ENCODE data around the gene VGLL1. TPM values are rescaled to one million over a fixed set of nuclear protein-coding genes. Genes with fewer than 3 reads are reported as not detected.

Gene VGLL1, protein sequence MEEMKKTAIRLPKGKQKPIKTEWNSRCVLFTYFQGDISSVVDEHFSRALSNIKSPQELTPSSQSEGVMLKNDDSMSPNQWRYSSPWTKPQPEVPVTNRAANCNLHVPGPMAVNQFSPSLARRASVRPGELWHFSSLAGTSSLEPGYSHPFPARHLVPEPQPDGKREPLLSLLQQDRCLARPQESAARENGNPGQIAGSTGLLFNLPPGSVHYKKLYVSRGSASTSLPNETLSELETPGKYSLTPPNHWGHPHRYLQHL
- not detected in 2 replicates for total RNA-seq (ENCODE audit: low replicate concordance)

DNA sequence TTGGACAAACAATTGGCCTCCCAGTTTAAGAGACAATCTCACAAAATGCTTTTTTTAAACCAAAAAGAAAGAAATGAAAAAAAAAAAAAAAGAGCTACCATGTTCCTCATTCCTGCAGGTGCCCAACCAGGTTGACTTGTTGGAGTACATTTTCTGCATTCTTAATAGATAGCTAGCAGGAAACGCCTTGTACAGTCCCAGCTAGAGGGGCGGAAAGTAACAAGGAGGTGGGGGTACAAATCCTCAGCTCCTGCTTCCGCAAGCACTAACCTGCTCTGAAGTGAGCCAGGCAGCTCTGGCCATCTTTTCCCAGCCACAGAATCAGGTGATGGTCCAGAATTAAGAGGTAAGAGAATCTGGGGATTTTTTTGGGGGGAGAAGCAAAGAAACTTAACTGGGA is at the start of gene VGLL1:
Gene VGLL1 (plus strand): TSS at position 265 of the 400 bp plus-strand sequence. CDS start 3,806 bp downstream, outside the sequence.
- no peak within 1 kb of the TSS for H3K4me3 ChIP-seq (ENCODE audit: low read depth, low read length)
- DNase-seq (ENCODE audit: low read depth), result no peak
- TF ChIP-seq, protein P1, sequence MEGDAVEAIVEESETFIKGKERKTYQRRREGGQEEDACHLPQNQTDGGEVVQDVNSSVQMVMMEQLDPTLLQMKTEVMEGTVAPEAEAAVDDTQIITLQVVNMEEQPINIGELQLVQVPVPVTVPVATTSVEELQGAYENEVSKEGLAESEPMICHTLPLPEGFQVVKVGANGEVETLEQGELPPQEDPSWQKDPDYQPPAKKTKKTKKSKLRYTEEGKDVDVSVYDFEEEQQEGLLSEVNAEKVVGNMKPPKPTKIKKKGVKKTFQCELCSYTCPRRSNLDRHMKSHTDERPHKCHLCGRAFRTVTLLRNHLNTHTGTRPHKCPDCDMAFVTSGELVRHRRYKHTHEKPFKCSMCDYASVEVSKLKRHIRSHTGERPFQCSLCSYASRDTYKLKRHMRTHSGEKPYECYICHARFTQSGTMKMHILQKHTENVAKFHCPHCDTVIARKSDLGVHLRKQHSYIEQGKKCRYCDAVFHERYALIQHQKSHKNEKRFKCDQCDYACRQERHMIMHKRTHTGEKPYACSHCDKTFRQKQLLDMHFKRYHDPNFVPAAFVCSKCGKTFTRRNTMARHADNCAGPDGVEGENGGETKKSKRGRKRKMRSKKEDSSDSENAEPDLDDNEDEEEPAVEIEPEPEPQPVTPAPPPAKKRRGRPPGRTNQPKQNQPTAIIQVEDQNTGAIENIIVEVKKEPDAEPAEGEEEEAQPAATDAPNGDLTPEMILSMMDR (IDR thresholded peaks at IDR 0.05; ENCODE audit: insufficient read depth, low read length), result no peak

DNA sequence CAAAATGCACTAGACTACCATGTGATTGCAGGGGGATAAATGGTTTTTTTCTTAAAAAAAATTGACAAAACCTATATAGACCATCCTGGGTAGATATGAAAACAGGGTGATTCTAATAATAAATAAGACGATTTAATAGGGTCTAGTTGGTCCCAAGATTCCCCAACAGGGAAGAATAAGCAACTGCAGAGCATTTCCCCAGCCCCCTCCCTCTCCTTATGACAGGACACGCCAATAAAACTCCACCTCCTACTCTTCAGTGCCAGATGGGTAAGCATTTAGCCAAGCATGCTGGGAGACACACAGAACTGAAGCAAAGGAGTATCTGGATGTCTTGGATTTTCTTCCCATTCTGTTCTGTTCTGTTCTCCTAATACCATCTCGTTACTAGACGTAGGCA is 44.4 kb upstream of the VGLL1 start, which contains the start of gene BRS3:
Gene BRS3 (plus strand): TSS at position 301 of the 400 bp plus-strand sequence. CDS start 168 bp downstream, outside the sequence.
- DNase-seq (ENCODE audit: low read depth), result no peak
- no peak within 1 kb of the TSS for H3K4me3 ChIP-seq (ENCODE audit: low read depth, low read length)
- TF ChIP-seq, protein P1 (IDR thresholded peaks at IDR 0.05; ENCODE audit: insufficient read depth, low read length), result no peak

DNA sequence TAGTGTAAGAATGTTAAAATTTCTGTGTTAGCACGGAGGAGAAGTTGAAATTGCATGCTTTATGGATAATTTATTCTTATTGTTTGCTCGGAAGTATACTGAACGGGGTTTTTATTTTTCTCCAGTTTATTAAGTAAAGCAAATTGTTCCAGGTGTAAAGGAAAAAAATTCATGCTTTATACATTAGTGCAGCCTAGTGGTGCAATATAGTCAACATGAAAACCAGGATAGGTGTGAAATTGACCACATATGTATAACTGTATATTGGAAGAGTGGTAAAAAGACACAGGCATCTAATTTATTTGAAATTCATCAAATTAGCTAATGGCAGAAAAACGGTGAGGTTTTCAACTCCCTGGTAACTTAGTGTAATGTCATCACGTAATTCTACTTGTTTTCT is 43.3 kb upstream of the VGLL1 start:
- no peak overlapping the region for H3K4me3 ChIP-seq (ENCODE audit: low read depth, low read length)
- DNase-seq (ENCODE audit: low read depth), result no peak
- TF ChIP-seq, protein P1 (IDR thresholded peaks at IDR 0.05; ENCODE audit: insufficient read depth, low read length), result no peak

DNA sequence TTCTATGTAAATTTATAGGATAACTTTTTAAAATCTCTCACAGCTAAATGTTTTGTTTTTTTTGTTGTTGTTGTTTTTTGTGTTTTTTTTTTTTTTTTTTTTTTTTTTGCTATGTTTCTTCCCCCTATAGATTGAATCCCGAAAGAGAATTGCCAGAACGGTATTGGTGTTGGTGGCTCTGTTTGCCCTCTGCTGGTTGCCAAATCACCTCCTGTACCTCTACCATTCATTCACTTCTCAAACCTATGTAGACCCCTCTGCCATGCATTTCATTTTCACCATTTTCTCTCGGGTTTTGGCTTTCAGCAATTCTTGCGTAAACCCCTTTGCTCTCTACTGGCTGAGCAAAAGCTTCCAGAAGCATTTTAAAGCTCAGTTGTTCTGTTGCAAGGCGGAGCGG is 40.2 kb upstream of the VGLL1 start:
- TF ChIP-seq, protein P1 (IDR thresholded peaks at IDR 0.05; ENCODE audit: insufficient read depth, low read length), result no peak
- DNase-seq (ENCODE audit: low read depth), result no peak
- no peak overlapping the region for H3K4me3 ChIP-seq (ENCODE audit: low read depth, low read length)

DNA sequence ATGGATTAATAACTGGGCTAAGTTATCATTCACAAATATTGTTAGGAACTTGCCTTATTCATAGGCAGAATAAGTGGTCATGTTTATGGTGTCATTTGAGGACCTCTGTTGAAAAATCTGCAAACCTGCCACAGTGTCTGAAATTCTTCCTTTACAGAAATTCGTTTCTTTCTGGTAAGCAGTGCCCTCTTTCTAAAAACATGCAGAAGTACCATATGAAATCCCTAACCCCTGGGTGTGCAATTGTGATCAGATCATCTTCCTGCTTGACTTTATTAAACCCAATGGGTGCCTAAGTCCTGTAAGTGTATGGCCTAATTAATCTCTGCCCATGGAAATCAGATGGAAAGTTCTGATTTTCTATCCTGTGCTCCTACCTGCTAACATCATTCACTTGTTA is 39.0 kb upstream of the VGLL1 start:
- no peak overlapping the region for H3K4me3 ChIP-seq (ENCODE audit: low read depth, low read length)
- TF ChIP-seq, protein P1 (IDR thresholded peaks at IDR 0.05; ENCODE audit: insufficient read depth, low read length), result no peak
- DNase-seq (ENCODE audit: low read depth), result no peak

DNA sequence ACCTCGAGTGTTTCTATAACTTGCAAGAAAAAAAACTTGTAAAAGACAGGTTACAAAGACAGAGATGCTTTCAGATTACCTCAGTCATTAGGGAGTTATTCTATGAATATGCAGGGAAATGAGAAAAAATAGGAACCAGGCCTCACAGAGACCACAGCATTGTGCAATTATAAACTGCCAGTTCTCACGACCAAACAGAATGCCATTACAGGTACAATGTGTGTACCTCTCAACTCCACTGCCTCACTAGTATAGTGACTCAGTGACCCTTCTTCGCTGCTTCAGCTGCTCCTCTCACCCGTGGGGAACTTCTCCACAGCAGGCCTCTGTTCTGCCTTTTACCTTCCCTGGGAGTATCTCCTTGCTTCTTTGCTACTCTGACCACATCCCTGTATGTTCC is 37.0 kb upstream of the VGLL1 start:
- no peak overlapping the region for H3K4me3 ChIP-seq (ENCODE audit: low read depth, low read length)
- DNase-seq (ENCODE audit: low read depth), result no peak
- TF ChIP-seq, protein P1 (IDR thresholded peaks at IDR 0.05; ENCODE audit: insufficient read depth, low read length), result no peak
